ENCODE results near the gene OR6J1.
A peak's percentile ranks its signal among the peaks of the same experiment; 100 is the strongest.

Gene OR6J1

GRCh38 chr14:22601456-22601855 lies 42.7 kb downstream of the OR6J1 start:
- peaks cover 54% of the 10 kb centered on the region for H3K36me3 ChIP-seq (ENCODE audit: insufficient read depth, low read depth, low read length)
- no peaks in the 10 kb centered on the region for H3K27me3 ChIP-seq (ENCODE audit: insufficient read depth, low read length)
- no peaks in the 10 kb centered on the region for H3K9me3 ChIP-seq (ENCODE audit: insufficient read depth, low read depth, low read length)
- H3K4me1 ChIP-seq (ENCODE audit: insufficient read depth, low read length) = peaks cover 12% of the 10 kb centered on the region
- no peak overlapping the region for H3K9ac ChIP-seq (ENCODE audit: low read depth, low read length)
- no peak overlapping the region for H3K4me3 ChIP-seq (ENCODE audit: low read length)
- no peak overlapping the region for H3K27ac ChIP-seq (ENCODE audit: low read length)

- H3K27me3 ChIP-seq (ENCODE audit: insufficient read depth, low read length) = no peaks in the 10 kb centered on the region
- peaks cover 12% of the 10 kb centered on the region for H3K4me1 ChIP-seq (ENCODE audit: insufficient read depth, low read length)
- H3K9ac ChIP-seq (ENCODE audit: low read depth, low read length) = no peak overlapping the region; the same call in 1 of the 2 replicates
- no peak overlapping the region for H3K4me3 ChIP-seq (ENCODE audit: low read length)
- peaks cover 40% of the 10 kb centered on the region for H3K36me3 ChIP-seq (ENCODE audit: insufficient read depth, low read depth, low read length)
- H3K9me3 ChIP-seq (ENCODE audit: insufficient read depth, low read depth, low read length) = no peaks in the 10 kb centered on the region
- H3K27ac ChIP-seq (ENCODE audit: low read length) = no peak overlapping the region
Measured at GRCh38 chr14:22600027-22600426, 44.1 kb downstream of the OR6J1 start.

GRCh38 chr14:22599349-22599748 lies 44.8 kb downstream of the OR6J1 start:
- Histone ChIP-seq H3K9ac (ENCODE audit: low read depth, low read length) (peak overlapping the region; percentile 89), H3K27ac (ENCODE audit: low read length) (peak overlapping the region; percentile 7), H3K36me3 (ENCODE audit: insufficient read depth, low read depth, low read length) (peaks cover 33% of the 10 kb centered on the region), H3K4me1 (ENCODE audit: insufficient read depth, low read length) (peaks cover 12% of the 10 kb centered on the region), H3K9me3 (ENCODE audit: insufficient read depth, low read depth, low read length) (no peaks in the 10 kb centered on the region), H3K27me3 (ENCODE audit: insufficient read depth, low read length) (no peaks in the 10 kb centered on the region), H3K4me3 (ENCODE audit: low read length) (peak overlapping the region; percentile 97)

- Histone ChIP-seq H3K9ac (ENCODE audit: low read depth, low read length) (peak overlapping the region; percentile 89), H3K4me1 (ENCODE audit: insufficient read depth, low read length) (peaks cover 12% of the 10 kb centered on the region), H3K4me3 (ENCODE audit: low read length) (peak overlapping the region; percentile 97), H3K36me3 (ENCODE audit: insufficient read depth, low read depth, low read length) (peaks cover 30% of the 10 kb centered on the region), H3K27ac (ENCODE audit: low read length) (peak overlapping the region; percentile 7), H3K27me3 (ENCODE audit: insufficient read depth, low read length) (no peaks in the 10 kb centered on the region), H3K9me3 (ENCODE audit: insufficient read depth, low read depth, low read length) (no peaks in the 10 kb centered on the region)
Measured at GRCh38 chr14:22598896-22599244, 45.3 kb downstream of the OR6J1 start.

GRCh38 chr14:22598099-22598895 lies 45.9 kb downstream of the OR6J1 start, which contains the start of gene ABHD4:
Gene ABHD4, plus strand, starts transcription at chr14:22598300. Its CDS starts 7 bp downstream, at chr14:22598307.
- Histone ChIP-seq H3K27ac (ENCODE audit: low read length) (peak within 1 kb of the TSS; percentile 7), H3K27me3 (ENCODE audit: insufficient read depth, low read length) (no peaks in the 10 kb centered on the region), H3K4me1 (ENCODE audit: insufficient read depth, low read length) (peaks cover 12% of the 10 kb centered on the region), H3K4me3 (ENCODE audit: low read length) (peak within 1 kb of the TSS; percentile 97), H3K9ac (ENCODE audit: low read depth, low read length) (peak within 1 kb of the TSS; percentile 89), H3K36me3 (ENCODE audit: insufficient read depth, low read depth, low read length) (peaks cover 24% of the 10 kb centered on the region), H3K9me3 (ENCODE audit: insufficient read depth, low read depth, low read length) (no peaks in the 10 kb centered on the region)

- H3K9ac ChIP-seq (ENCODE audit: low read depth, low read length) = peak overlapping the region; percentile 89; the same call in 1 of the 2 replicates
- H3K27me3 ChIP-seq (ENCODE audit: insufficient read depth, low read length) = no peaks in the 10 kb centered on the region
- peaks cover 15% of the 10 kb centered on the region for H3K4me1 ChIP-seq (ENCODE audit: insufficient read depth, low read length)
- peak overlapping the region; percentile 97 for H3K4me3 ChIP-seq (ENCODE audit: low read length)
- no peaks in the 10 kb centered on the region for H3K9me3 ChIP-seq (ENCODE audit: insufficient read depth, low read depth, low read length)
- peaks cover 18% of the 10 kb centered on the region for H3K36me3 ChIP-seq (ENCODE audit: insufficient read depth, low read depth, low read length)
- no peak overlapping the region for H3K27ac ChIP-seq (ENCODE audit: low read length)
Measured at GRCh38 chr14:22597771-22598098, 46.4 kb downstream of the OR6J1 start.

- peak overlapping the region; percentile 89; the same call in 1 of the 2 replicates for H3K9ac ChIP-seq (ENCODE audit: low read depth, low read length)
Measured at GRCh38 chr14:22597265-22597664, 46.9 kb downstream of the OR6J1 start.

GRCh38 chr14:22596354-22596879 lies 47.7 kb downstream of the OR6J1 start:
- H3K27me3 ChIP-seq (ENCODE audit: insufficient read depth, low read length) = no peaks in the 10 kb centered on the region
- peaks cover 15% of the 10 kb centered on the region for H3K4me1 ChIP-seq (ENCODE audit: insufficient read depth, low read length)

More at GRCh38 chr14:22597265-22597664, 46.9 kb downstream of the OR6J1 start:
- H3K4me1 ChIP-seq (ENCODE audit: insufficient read depth, low read length) = peaks cover 15% of the 10 kb centered on the region
- peak overlapping the region; percentile 97 for H3K4me3 ChIP-seq (ENCODE audit: low read length)
- H3K27ac ChIP-seq (ENCODE audit: low read length) = no peak overlapping the region
- no peaks in the 10 kb centered on the region for H3K9me3 ChIP-seq (ENCODE audit: insufficient read depth, low read depth, low read length)
- H3K36me3 ChIP-seq (ENCODE audit: insufficient read depth, low read depth, low read length) = peaks cover 14% of the 10 kb centered on the region
- H3K27me3 ChIP-seq (ENCODE audit: insufficient read depth, low read length) = no peaks in the 10 kb centered on the region

GRCh38 chr14:22594156-22594716 lies 49.9 kb downstream of the OR6J1 start:
- Histone ChIP-seq H3K4me3 (ENCODE audit: low read length) (no peak overlapping the region), H3K36me3 (ENCODE audit: insufficient read depth, low read depth, low read length) (no peaks in the 10 kb centered on the region), H3K27me3 (ENCODE audit: insufficient read depth, low read length) (no peaks in the 10 kb centered on the region), H3K9ac (ENCODE audit: low read depth, low read length) (no peak overlapping the region), H3K9me3 (ENCODE audit: insufficient read depth, low read depth, low read length) (no peaks in the 10 kb centered on the region), H3K27ac (ENCODE audit: low read length) (no peak overlapping the region), H3K4me1 (ENCODE audit: insufficient read depth, low read length) (peaks cover 11% of the 10 kb centered on the region)

More at GRCh38 chr14:22596354-22596879, 47.7 kb downstream of the OR6J1 start:
- H3K36me3 ChIP-seq (ENCODE audit: insufficient read depth, low read depth, low read length) = peaks cover 5% of the 10 kb centered on the region; the same call in 1 of the 2 replicates
- no peaks in the 10 kb centered on the region for H3K9me3 ChIP-seq (ENCODE audit: insufficient read depth, low read depth, low read length)
- H3K27ac ChIP-seq (ENCODE audit: low read length) = no peak overlapping the region
- H3K4me3 ChIP-seq (ENCODE audit: low read length) = no peak overlapping the region
- H3K9ac ChIP-seq (ENCODE audit: low read depth, low read length) = no peak overlapping the region

GRCh38 chr14:22593601-22594000 lies 50.6 kb downstream of the OR6J1 start:
- Histone ChIP-seq H3K9me3 (ENCODE audit: insufficient read depth, low read depth, low read length) (no peaks in the 10 kb centered on the region), H3K36me3 (ENCODE audit: insufficient read depth, low read depth, low read length) (no peaks in the 10 kb centered on the region), H3K4me1 (ENCODE audit: insufficient read depth, low read length) (peaks cover 9% of the 10 kb centered on the region), H3K27me3 (ENCODE audit: insufficient read depth, low read length) (no peaks in the 10 kb centered on the region), H3K4me3 (ENCODE audit: low read length) (no peak overlapping the region), H3K9ac (ENCODE audit: low read depth, low read length) (no peak overlapping the region), H3K27ac (ENCODE audit: low read length) (no peak overlapping the region)

- H3K4me1 ChIP-seq (ENCODE audit: insufficient read depth, low read length) = peaks cover 11% of the 10 kb centered on the region
- no peaks in the 10 kb centered on the region for H3K27me3 ChIP-seq (ENCODE audit: insufficient read depth, low read length)
- H3K4me3 ChIP-seq (ENCODE audit: low read length) = no peak overlapping the region
- no peaks in the 10 kb centered on the region for H3K9me3 ChIP-seq (ENCODE audit: insufficient read depth, low read depth, low read length)
- H3K27ac ChIP-seq (ENCODE audit: low read length) = no peak overlapping the region
- H3K36me3 ChIP-seq (ENCODE audit: insufficient read depth, low read depth, low read length) = no peaks in the 10 kb centered on the region
- H3K9ac ChIP-seq (ENCODE audit: low read depth, low read length) = no peak overlapping the region; the same call in 1 of the 2 replicates
Measured at GRCh38 chr14:22593189-22593588, 51.0 kb downstream of the OR6J1 start.

Measured in iPS-20b (cell line).